ENCODE measurements around the gene ASB16.

GRCh38 chr17:44184212-44184810 lies 13.8 kb downstream of the ASB16 start:
- TF ChIP-seq, protein P1, sequence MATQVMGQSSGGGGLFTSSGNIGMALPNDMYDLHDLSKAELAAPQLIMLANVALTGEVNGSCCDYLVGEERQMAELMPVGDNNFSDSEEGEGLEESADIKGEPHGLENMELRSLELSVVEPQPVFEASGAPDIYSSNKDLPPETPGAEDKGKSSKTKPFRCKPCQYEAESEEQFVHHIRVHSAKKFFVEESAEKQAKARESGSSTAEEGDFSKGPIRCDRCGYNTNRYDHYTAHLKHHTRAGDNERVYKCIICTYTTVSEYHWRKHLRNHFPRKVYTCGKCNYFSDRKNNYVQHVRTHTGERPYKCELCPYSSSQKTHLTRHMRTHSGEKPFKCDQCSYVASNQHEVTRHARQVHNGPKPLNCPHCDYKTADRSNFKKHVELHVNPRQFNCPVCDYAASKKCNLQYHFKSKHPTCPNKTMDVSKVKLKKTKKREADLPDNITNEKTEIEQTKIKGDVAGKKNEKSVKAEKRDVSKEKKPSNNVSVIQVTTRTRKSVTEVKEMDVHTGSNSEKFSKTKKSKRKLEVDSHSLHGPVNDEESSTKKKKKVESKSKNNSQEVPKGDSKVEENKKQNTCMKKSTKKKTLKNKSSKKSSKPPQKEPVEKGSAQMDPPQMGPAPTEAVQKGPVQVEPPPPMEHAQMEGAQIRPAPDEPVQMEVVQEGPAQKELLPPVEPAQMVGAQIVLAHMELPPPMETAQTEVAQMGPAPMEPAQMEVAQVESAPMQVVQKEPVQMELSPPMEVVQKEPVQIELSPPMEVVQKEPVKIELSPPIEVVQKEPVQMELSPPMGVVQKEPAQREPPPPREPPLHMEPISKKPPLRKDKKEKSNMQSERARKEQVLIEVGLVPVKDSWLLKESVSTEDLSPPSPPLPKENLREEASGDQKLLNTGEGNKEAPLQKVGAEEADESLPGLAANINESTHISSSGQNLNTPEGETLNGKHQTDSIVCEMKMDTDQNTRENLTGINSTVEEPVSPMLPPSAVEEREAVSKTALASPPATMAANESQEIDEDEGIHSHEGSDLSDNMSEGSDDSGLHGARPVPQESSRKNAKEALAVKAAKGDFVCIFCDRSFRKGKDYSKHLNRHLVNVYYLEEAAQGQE (IDR thresholded peaks at IDR 0.05; ENCODE audit: borderline replicate concordance) = no peak
- TF ChIP-seq, protein P1 (CRISPR knock-in tag; IDR thresholded peaks at IDR 0.05; ENCODE audit: low read depth) = no peak
- no peak for TF ChIP-seq ELF1 (tag; IDR thresholded peaks at IDR 0.05)
- TF ChIP-seq, protein P2, sequence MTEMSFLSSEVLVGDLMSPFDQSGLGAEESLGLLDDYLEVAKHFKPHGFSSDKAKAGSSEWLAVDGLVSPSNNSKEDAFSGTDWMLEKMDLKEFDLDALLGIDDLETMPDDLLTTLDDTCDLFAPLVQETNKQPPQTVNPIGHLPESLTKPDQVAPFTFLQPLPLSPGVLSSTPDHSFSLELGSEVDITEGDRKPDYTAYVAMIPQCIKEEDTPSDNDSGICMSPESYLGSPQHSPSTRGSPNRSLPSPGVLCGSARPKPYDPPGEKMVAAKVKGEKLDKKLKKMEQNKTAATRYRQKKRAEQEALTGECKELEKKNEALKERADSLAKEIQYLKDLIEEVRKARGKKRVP (CRISPR knock-in tag; IDR thresholded peaks at IDR 0.05) = no peak
- TF ChIP-seq, protein P3, sequence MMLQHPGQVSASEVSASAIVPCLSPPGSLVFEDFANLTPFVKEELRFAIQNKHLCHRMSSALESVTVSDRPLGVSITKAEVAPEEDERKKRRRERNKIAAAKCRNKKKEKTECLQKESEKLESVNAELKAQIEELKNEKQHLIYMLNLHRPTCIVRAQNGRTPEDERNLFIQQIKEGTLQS (IDR thresholded peaks at IDR 0.05) = peak; percentile 44
- TF ChIP-seq, protein P3 (CRISPR knock-in tag; conservative IDR thresholded peaks at IDR 0.05) = no peak
- TF ChIP-seq MEF2D (tag; conservative IDR thresholded peaks at IDR 0.05; ENCODE audit: low read depth) = no peak
- TF ChIP-seq TAF9B (IDR thresholded peaks at IDR 0.05; ENCODE audit: partially characterized antibody) = no peak
